Lower leg skin (tissue), 3 donors: ENCODE data around the gene MTERF4.

Experiments
- CTCF ChIP-seq, 3 donors: fragments of 450-650 bp; IDR thresholded peaks; one replicate each; pipeline ENCODE4 v1.5.1; 2016; ENCODE audit warnings: antibody characterized with exemption in 3 of 3, mild to moderate bottlenecking in 3 of 3, moderate library complexity in 2 of 3
- POLR2A ChIP-seq, 2 donors: fragments of 450-650 bp; IDR thresholded peaks; one replicate each; pipeline ENCODE4 v1.6.1; 2016 to 2017; ENCODE audit warnings: antibody characterized with exemption in 2 of 2, mild to moderate bottlenecking in 1 of 2, moderate library complexity in 1 of 2

- no peak for TF ChIP-seq CTCF (IDR thresholded peaks at IDR 0.05)
- no peak for TF ChIP-seq POLR2A (IDR thresholded peaks at IDR 0.05)
Observed at GRCh38 chr2:241088791-241089732, 13.0 kb downstream of the MTERF4 start.
